GM13976 (cell line): ENCODE data around the gene CACNA2D3.

Source experiments
- DNase-seq: peaks from one replicate; pipeline ENCODE4 v3.0.0; 2012; ENCODE audit warnings: low spot score
- CTCF ChIP-seq: IDR thresholded peaks from 2 replicates; pipeline ENCODE4 v1.5.1; 2012; ENCODE audit warnings: borderline replicate concordance, mild to moderate bottlenecking; ENCODE audit not compliant: insufficient read depth; ENCODE audit errors: extremely low read depth, missing control alignments, control extremely low read depth
- in situ Hi-C: fragments of 300-500 bp; cut with MboI; formaldehyde crosslinking; loops from one replicate; pipeline ENCODE4 v1.12.0; 2022; ENCODE audit warnings: low sequenced_read_pairs, mixed read lengths, inconsistent platforms; ENCODE audit not compliant: unreplicated experiment

The CACNA2D3 gene

DNA sequence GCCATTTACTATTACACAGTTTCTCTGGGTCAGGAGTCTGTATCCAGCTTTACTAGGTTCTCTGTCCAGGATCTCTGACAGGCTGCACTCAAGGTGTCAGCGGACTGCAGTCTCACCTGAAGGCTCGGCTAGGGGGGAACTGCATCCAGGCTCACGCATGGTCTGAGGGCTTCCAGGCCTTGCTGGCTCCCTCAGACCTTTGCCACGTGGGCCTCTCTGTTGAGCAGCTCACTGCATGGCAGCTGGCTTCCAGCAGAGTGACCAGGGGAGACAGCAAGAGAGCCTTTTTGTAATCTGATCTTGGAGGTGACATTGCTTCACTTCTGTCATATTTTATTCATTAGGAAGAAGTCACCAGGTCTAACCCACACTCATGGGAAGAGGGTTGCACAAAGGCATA, 152.3 kb downstream of the CACNA2D3 start:
- no peak for TF ChIP-seq CTCF
- DNase-seq, result no peak
- in situ Hi-C loops, result no loop called here

- in situ Hi-C loops, result no loop called here
- no peak for DNase-seq
- no peak for TF ChIP-seq CTCF
Observed at GRCh38 chr3:54279005-54279583, 156.7 kb downstream of the CACNA2D3 start.

GRCh38 chr3:54283470-54283869, 161.1 kb downstream of the CACNA2D3 start:
- in situ Hi-C loops, result no loop called here
- TF ChIP-seq CTCF, result no peak
- DNase-seq, result no peak

DNA sequence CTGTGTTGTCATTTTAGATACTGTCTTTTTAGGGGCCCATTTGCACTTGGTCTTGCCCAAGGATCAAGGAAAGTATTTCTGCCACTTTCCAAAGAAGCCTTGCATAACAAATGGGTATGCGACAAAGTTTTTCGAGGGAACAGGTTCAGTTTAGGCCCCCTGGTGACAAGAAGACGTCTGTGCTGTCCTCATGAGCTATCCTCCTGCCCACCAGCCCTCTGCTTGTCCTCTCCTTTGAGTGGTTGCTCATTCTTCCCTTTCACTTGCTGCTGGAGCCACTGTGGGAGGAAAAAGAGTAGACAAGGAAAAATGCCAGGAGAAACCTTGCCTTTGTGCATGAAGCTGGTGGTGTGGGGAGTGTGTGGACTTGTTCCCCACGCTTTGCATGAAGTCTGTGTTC, 171.9 kb downstream of the CACNA2D3 start:
- TF ChIP-seq CTCF, result no peak
- in situ Hi-C loops, result no loop called here
- no peak for DNase-seq

- DNase-seq, result no peak
- in situ Hi-C loops, result no loop called here
- no peak for TF ChIP-seq CTCF
Observed at GRCh38 chr3:54296531-54296930, 174.2 kb downstream of the CACNA2D3 start.

- DNase-seq, result no peak
- TF ChIP-seq CTCF, result no peak
- in situ Hi-C loops, result no loop called here
Observed at GRCh38 chr3:54299169-54299935, 177.0 kb downstream of the CACNA2D3 start.
